H1 (cell line): ENCODE measurements around the gene NBPF1. TPM values are rescaled to one million over a fixed set of nuclear protein-coding genes. Genes with fewer than 3 reads are reported as not detected.
"Not testable (repeated sequence)": the region's sequence is repeated elsewhere in the genome, so short reads cannot be mapped to it uniquely, and the experiment has no call there.

ENCODE experiments used
- CTCF ChIA-PET: fragments of 300-600 bp; sonication (Branson Sonifier 250); formaldehyde crosslinking; loops from one replicate; lab custom pipeline; 2021; ENCODE audit not compliant: partially characterized antibody; lab: Charles Lee
- POLR2A ChIA-PET: fragments of 300-600 bp; sonication (Branson Sonifier 250); formaldehyde crosslinking; loops from one replicate; lab custom pipeline; 2021; ENCODE audit warnings: inconsistent platforms; ENCODE audit not compliant: partially characterized antibody; lab: Charles Lee
- DNase-seq, 2 experiments: peaks; one replicate each; pipeline versions ENCODE4 v3.0.0 to v3.0.0-alpha.2; 2010 to 2022; ENCODE audit warnings: low spot score in 2 of 2, low read depth in 1 of 2, mixed read lengths in 1 of 2
- FAIRE-seq: peaks from 2 replicates; lab custom pipeline; 2011; peaks lifted over from hg19 to GRCh38; lab: Jason Lieb, UNC
- H2AFZ ChIP-seq: 2 replicates; pipeline ENCODE4 v1.8.1; 2012; ENCODE audit warnings: low read length, inconsistent platforms
- H2AK5ac ChIP-seq: 2 replicates; pipeline ENCODE4 v1.6.1; 2013; ENCODE audit warnings: low read depth, low read length
- H2BK120ac ChIP-seq: replicated peaks from 2 replicates; pipeline ENCODE3; 2013; ENCODE audit warnings: low read depth, low read length, inconsistent platforms
- H2BK12ac ChIP-seq: 2 replicates; pipeline ENCODE4 v1.6.1; 2013; ENCODE audit warnings: low read depth, low read length
- H2BK15ac ChIP-seq: 2 replicates; pipeline ENCODE4 v1.6.1; 2013; ENCODE audit warnings: low read length
- H2BK20ac ChIP-seq: 2 replicates; pipeline ENCODE4 v1.6.1; 2013; ENCODE audit warnings: low read length
- H2BK5ac ChIP-seq: 2 replicates; pipeline ENCODE4 v1.6.1; 2013; ENCODE audit warnings: low read depth, low read length
- H3K14ac ChIP-seq: 2 replicates; pipeline ENCODE4 v1.6.1; 2013; ENCODE audit warnings: inconsistent platforms; ENCODE audit not compliant: insufficient read length
- H3K18ac ChIP-seq: 2 replicates; pipeline ENCODE4 v1.6.1; 2013; ENCODE audit warnings: low read length; ENCODE audit errors: extremely low read depth
- H3K23ac ChIP-seq: 2 replicates; pipeline ENCODE4 v1.6.1; 2013; ENCODE audit warnings: inconsistent platforms; ENCODE audit not compliant: insufficient read length
- H3K23me2 ChIP-seq: 2 replicates; pipeline ENCODE4 v1.6.1; 2013; ENCODE audit warnings: low read depth, low read length
- H3K27ac ChIP-seq: 2 replicates; pipeline ENCODE4 v1.6.1; 2011; ENCODE audit warnings: low read depth, low read length, inconsistent platforms
- H3K27me3 ChIP-seq, 4 experiments: replicated peaks in 1 of 4; 1 replicate in 1 of 4; 2 replicates in 3 of 4; pipeline versions ENCODE4 v1.6.1 to v1.8.1; 2011 to 2013; ENCODE audit warnings: low read length in 3 of 4, mild to moderate bottlenecking in 3 of 4, inconsistent platforms in 2 of 4, mixed read lengths in 2 of 4, moderate library complexity in 1 of 4; ENCODE audit not compliant: control insufficient read depth in 3 of 4, insufficient read depth in 3 of 4; ENCODE audit errors: extremely low read depth in 1 of 4
- H3K36me3 ChIP-seq, 4 experiments: 2 replicates each; pipeline versions ENCODE4 v1.6.1 to v1.8.1; 2011 to 2013; ENCODE audit warnings: mild to moderate bottlenecking in 4 of 4, low read length in 3 of 4, moderate library complexity in 2 of 4, control low read depth in 1 of 4, inconsistent platforms in 1 of 4; ENCODE audit not compliant: insufficient read depth in 4 of 4, control insufficient read depth in 2 of 4
- H3K4ac ChIP-seq: replicated peaks from 2 replicates; pipeline ENCODE3; 2013; ENCODE audit warnings: low read length, low read depth, mixed read lengths, inconsistent platforms; ENCODE audit not compliant: insufficient read length
- H3K4me1 ChIP-seq, 4 experiments: replicated peaks in 1 of 4; 1 replicate in 1 of 4; 2 replicates in 3 of 4; pipeline versions ENCODE4 v1.6.1 to v1.8.1; 2011 to 2013; ENCODE audit warnings: low read length in 3 of 4, inconsistent platforms in 2 of 4, mixed read lengths in 1 of 4; ENCODE audit not compliant: insufficient read depth in 4 of 4, control insufficient read depth in 3 of 4
- H3K4me2 ChIP-seq, 2 experiments: 2 replicates each; pipeline versions ENCODE4 v1.6.1 to v1.8.1; 2011 to 2013; ENCODE audit warnings: low read depth in 2 of 2, low read length in 2 of 2, control low read depth in 1 of 2, inconsistent platforms in 1 of 2, mild to moderate bottlenecking in 1 of 2; ENCODE audit not compliant: insufficient read depth in 1 of 2
- H3K4me3 ChIP-seq, 4 experiments: fragments of 200-600, 300-600 bp in 1 of 4; sonication (generic), shearing (Covaris generic), sonication (Bioruptor Twin) in 1 of 4; 2 replicates each; pipeline versions ENCODE4 v1.5.1 to v1.8.1; 2011 to 2016; ENCODE audit warnings: low read length in 4 of 4, low read depth in 3 of 4, control low read depth in 2 of 4, inconsistent platforms in 2 of 4, mild to moderate bottlenecking in 2 of 4, mixed read lengths in 1 of 4, moderate library complexity in 1 of 4; ENCODE audit not compliant: insufficient read depth in 2 of 4; ENCODE audit errors: extremely low read depth in 1 of 4
- H3K56ac ChIP-seq: replicated peaks from 2 replicates; pipeline ENCODE3; 2013; ENCODE audit warnings: low read depth, mild to moderate bottlenecking, mixed read lengths, low read length, inconsistent platforms; ENCODE audit not compliant: insufficient read length
- H3K79me1 ChIP-seq: 2 replicates; pipeline ENCODE4 v1.6.1; 2013; ENCODE audit warnings: low read depth, low read length, control low read depth
- H3K79me2 ChIP-seq, 2 experiments: 2 replicates each; pipeline versions ENCODE4 v1.6.1 to v1.8.1; 2012 to 2013; ENCODE audit warnings: low read length in 2 of 2, mild to moderate bottlenecking in 2 of 2, inconsistent platforms in 1 of 2; ENCODE audit not compliant: insufficient read depth in 2 of 2, control insufficient read depth in 1 of 2
- H3K9ac ChIP-seq, 4 experiments: replicated peaks in 1 of 4; 1 replicate in 1 of 4; 2 replicates in 3 of 4; pipeline versions ENCODE4 v1.6.1 to v1.8.1; 2011 to 2013; ENCODE audit warnings: low read depth in 3 of 4, low read length in 3 of 4, control low read depth in 2 of 4, mild to moderate bottlenecking in 2 of 4, moderate library complexity in 2 of 4, inconsistent platforms in 1 of 4; ENCODE audit errors: extremely low read depth in 1 of 4
- H3K9me3 ChIP-seq, 2 experiments: 2 replicates each; pipeline versions ENCODE4 v1.6.1 to v1.8.1; 2012 to 2013; ENCODE audit warnings: mild to moderate bottlenecking in 2 of 2, moderate library complexity in 2 of 2, control low read depth in 1 of 2, inconsistent platforms in 1 of 2, low read depth in 1 of 2, low read length in 1 of 2, mixed read lengths in 1 of 2; ENCODE audit not compliant: insufficient read depth in 2 of 2
- H4K20me1 ChIP-seq, 2 experiments: replicated peaks in 1 of 2; 2 replicates each; pipeline versions ENCODE3 to v1.8.1; 2011 to 2013; ENCODE audit warnings: inconsistent platforms in 2 of 2, low read length in 2 of 2, mild to moderate bottlenecking in 1 of 2; ENCODE audit not compliant: insufficient read depth in 2 of 2, control insufficient read depth in 1 of 2
- H4K5ac ChIP-seq: 2 replicates; pipeline ENCODE4 v1.6.1; 2013; ENCODE audit warnings: low read length, low read depth, mixed read lengths, inconsistent platforms; ENCODE audit not compliant: insufficient read length
- H4K8ac ChIP-seq: 2 replicates; pipeline ENCODE4 v1.8.0; 2013; ENCODE audit warnings: mild to moderate bottlenecking, moderate library complexity, low read length, inconsistent platforms; ENCODE audit not compliant: insufficient read depth; ENCODE audit errors: extremely low read depth
- H4K91ac ChIP-seq: replicated peaks from 2 replicates; pipeline ENCODE3; 2013; ENCODE audit warnings: low read length, mixed read lengths, inconsistent platforms; ENCODE audit not compliant: insufficient read length
- whole genome bisulfite sequencing, 2 experiments: shearing (Covaris generic) in 1 of 2; methylation state at CpG; one replicate each; pipeline versions ENCODE4 v1.1.6 to v1.1.7; 2013 to 2015; ENCODE audit warnings: low lambda C conversion rate in 2 of 2, mixed read lengths in 2 of 2, inconsistent platforms in 1 of 2, low coverage in 1 of 2, missing lambda C conversion rate in 1 of 2; ENCODE audit not compliant: insufficient replicate concordance in 2 of 2, insufficient coverage in 1 of 2, insufficient read length in 1 of 2; ENCODE audit errors: extremely low coverage in 1 of 2, missing lambda C conversion rate in 1 of 2; 5-methylcytosine and 5-hydroxymethylcytosine counted together
- polyA plus RNA-seq, 7 experiments: library from polyadenylated mRNA; depleted of rRNA in 3 of 7; stranded (reverse) in 5 of 7; unstranded in 2 of 7; fragments of >200 nt in 5 of 7; fragments of 200-250 nt in 2 of 7; gene quantifications; 1 replicate in 5 of 7; 2 replicates in 1 of 7; 4 replicates in 1 of 7; pipeline versions ENCODE4 v1.2.1 to v1.2.3, GENCODE V29; 2011 to 2013; ENCODE audit warnings: missing spikeins in 2 of 7, mixed read lengths in 2 of 7
- total RNA-seq: library from RNA; stranded (reverse); fragmentation: NEBNext Ultra II Directional; extraction: Animal tissue kit (Norgen Biotek cat#: 25700); gene quantifications from 2 replicates; pipeline ENCODE4 v1.2.1, GENCODE V29; 2021

The NBPF1 gene
- total and polyA plus RNA-seq, 2 of the 8 experiments (the other 6 are each of a cell fraction or from before 2014, with no cell fraction given): 9.6 to 19.3 TPM

GRCh38 chr1:16643001-16643411 is 29.6 kb upstream of the NBPF1 start:
- Histone ChIP-seq H3K79me1 (peaks cover 14% of the 10 kb centered on the region; the same call in 1 of the 2 replicates), H4K8ac (peak overlapping the region; percentile 19; the same call in 1 of the 2 replicates), H3K4me1 (peaks cover 0 to 16% (median 13%) of the 10 kb centered on the region in 4 experiments; a peak in 6 of 7 replicates), H3K27me3 (peaks cover 0 to 15% (median 10%) of the 10 kb centered on the region in 4 experiments; a peak in 5 of 7 replicates), H3K4me2 (peak overlapping the region in 1 of 2 experiments; percentile 72; a peak in 1 of 4 replicates), H3K9ac (peak overlapping the region in 1 of 4 experiments; percentile 13; a peak in 1 of 7 replicates)
- H2BK20ac ChIP-seq, H2BK15ac ChIP-seq, H2BK12ac ChIP-seq, H2AFZ ChIP-seq, H3K23ac ChIP-seq, H2BK120ac ChIP-seq, H3K18ac ChIP-seq, POLR2A ChIA-PET, H2BK5ac ChIP-seq, H3K36me3 ChIP-seq, H3K79me2 ChIP-seq, H4K91ac ChIP-seq, H3K27ac ChIP-seq, H3K56ac ChIP-seq, H4K20me1 ChIP-seq, FAIRE-seq, H3K14ac ChIP-seq, H2AK5ac ChIP-seq, H3K9me3 ChIP-seq, H3K4me3 ChIP-seq, H3K4ac ChIP-seq, H4K5ac ChIP-seq, H3K23me2 ChIP-seq: not testable (repeated sequence)
- WGBS, 2 experiments: 94% methylated on average over 4 of the region's 4 CpGs; no CpG with 5 or more reads in 1 of the 2 experiments
- DNase-seq: peak in 1 of 2 experiments; percentile 63
- CTCF ChIA-PET: interaction anchor here (0.8 to 2.5 kb wide), 4 partner anchors 13 to 40 kb away, joined by 3 to 27 read pairs (median 4); no protein-coding TSS in a partner anchor
